GM18870 (cell line): Measurements from ENCODE around the gene NKD1.

Experiments used
- ATAC-seq: cut with Tn5 transposase; IDR thresholded peaks from one replicate; pipeline ENCODE4 v1.9.1; 2021; ENCODE audit warnings: moderate library complexity; ENCODE audit not compliant: unreplicated experiment

The NKD1 gene

GRCh38 chr16:50611995-50612848 is 64.0 kb downstream of the NKD1 start:
- ATAC-seq: no peak

- ATAC-seq: no peak
Measured at GRCh38 chr16:50612849-50613198, 64.6 kb downstream of the NKD1 start.

GRCh38 chr16:50613281-50613963 is 65.2 kb downstream of the NKD1 start:
- no peak for ATAC-seq

GRCh38 chr16:50613964-50614474 is 65.8 kb downstream of the NKD1 start:
- no peak for ATAC-seq

- ATAC-seq: no peak
Measured at GRCh38 chr16:50614955-50615724, 66.9 kb downstream of the NKD1 start.

GRCh38 chr16:50615891-50616290 is 67.7 kb downstream of the NKD1 start:
- ATAC-seq: no peak

- ATAC-seq: no peak
Measured at GRCh38 chr16:50616386-50616785, 68.2 kb downstream of the NKD1 start.

GRCh38 chr16:50616883-50617645 is 68.9 kb downstream of the NKD1 start:
- ATAC-seq: no peak

- no peak for ATAC-seq
Measured at GRCh38 chr16:50617646-50618184, 69.5 kb downstream of the NKD1 start.

- no peak for ATAC-seq
Measured at GRCh38 chr16:50618238-50618918, 70.2 kb downstream of the NKD1 start.

GRCh38 chr16:50619702-50620491 is 71.7 kb downstream of the NKD1 start:
- ATAC-seq: no peak

- no peak for ATAC-seq
Measured at GRCh38 chr16:50620646-50621451, 72.7 kb downstream of the NKD1 start.

GRCh38 chr16:50621452-50621792 is 73.2 kb downstream of the NKD1 start:
- ATAC-seq: no peak

- ATAC-seq: no peak
Measured at GRCh38 chr16:50622029-50622428, 73.8 kb downstream of the NKD1 start.

- ATAC-seq: no peak
Measured at GRCh38 chr16:50622643-50623369, 74.6 kb downstream of the NKD1 start.

GRCh38 chr16:50624449-50624970 is 76.3 kb downstream of the NKD1 start:
- ATAC-seq: no peak

- ATAC-seq: no peak
Measured at GRCh38 chr16:50625374-50625773, 77.2 kb downstream of the NKD1 start.
